Measurements from ENCODE around the gene SLC6A8.
"Not testable (repeated sequence)": the region's sequence is repeated elsewhere in the genome, so short reads cannot be mapped to it uniquely, and the experiment has no call there.

The SLC6A8 gene

DNA sequence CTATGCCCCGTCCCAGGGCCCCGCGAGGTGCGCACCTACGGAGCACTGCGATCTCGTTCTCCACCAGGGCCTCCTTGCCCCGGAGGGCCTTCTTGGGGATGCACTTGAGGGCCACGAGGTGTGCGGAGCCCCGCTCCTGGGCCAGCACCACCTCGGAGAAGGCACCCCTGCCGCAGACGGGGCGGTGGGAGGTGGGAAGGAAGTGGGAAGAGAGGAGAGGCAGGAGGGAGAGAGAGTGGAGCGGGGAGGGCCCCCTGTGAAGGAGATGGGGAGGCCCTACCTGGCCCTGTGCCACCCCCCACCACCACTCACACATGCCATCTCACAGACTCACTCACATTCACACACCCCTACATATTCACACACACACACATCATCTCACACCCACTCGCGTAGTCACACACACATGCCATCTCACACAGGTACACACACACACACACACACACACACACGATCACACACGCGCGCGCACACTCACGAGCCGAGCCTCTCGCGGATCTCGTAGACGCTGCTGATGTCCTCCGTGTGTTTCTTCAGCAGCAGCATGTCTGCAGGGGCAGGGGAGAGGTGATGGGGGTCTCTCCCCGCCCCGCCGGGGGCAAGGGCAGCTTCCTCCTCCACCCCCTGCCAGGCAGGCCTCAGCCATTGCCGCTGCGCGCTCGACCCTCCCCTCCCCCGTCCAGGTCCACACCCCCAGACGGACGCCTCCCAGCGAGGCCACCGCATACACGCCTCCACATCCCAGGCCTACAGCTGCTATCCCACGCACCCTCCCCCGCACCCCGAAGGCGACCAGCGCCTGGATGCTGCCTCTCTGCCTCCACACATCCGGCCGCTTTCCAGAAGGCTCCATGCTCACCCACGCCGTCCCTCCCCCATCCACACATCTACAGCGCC lies 14.9 kb upstream of the SLC6A8 start:
- no peak for DNase-seq

DNA sequence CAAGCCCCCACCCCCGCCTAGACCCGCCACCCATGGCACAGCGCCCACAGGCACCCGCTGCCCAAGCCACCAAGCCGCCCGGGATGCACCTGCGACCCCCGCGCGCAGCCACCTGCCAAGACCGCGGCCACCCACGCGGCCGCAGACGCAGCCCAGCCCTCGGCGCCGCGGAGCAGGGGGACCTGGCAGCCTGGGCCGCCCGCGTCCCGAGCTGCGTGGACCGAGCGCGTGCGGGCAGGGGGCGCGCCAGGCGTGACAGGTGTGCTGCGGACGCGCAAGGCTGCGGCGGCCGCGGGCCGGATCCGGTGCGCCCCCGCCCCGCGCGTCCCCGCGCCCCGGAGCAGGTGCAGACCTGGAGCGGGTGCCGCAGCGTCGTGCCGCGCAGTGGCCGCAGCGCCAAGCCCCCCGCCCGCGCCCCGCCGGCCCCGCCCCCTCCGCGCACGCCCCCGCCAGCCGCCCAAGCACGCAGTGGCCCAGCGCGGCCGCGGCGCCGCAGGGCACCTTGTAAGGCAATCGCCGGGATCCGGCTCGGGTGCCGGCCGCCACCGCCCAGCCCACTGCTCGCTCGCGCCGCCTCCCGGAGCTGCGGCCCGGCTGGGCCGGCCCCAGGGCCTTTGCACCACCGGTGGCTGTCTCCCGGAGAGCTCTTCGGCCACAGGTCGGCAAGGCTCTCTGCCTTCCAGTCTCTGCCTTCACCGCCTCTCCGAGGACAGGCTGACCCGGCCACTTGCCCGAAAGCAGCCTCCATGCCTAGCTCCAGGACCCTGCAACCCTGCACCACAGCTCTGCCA lies 14.1 kb upstream of the SLC6A8 start, which contains the start of gene PNCK:
Gene PNCK, minus strand, starts transcription at position 386 of the 791 bp plus-strand sequence. CDS start 737 bp downstream, outside the sequence.
- no peak for DNase-seq

DNA sequence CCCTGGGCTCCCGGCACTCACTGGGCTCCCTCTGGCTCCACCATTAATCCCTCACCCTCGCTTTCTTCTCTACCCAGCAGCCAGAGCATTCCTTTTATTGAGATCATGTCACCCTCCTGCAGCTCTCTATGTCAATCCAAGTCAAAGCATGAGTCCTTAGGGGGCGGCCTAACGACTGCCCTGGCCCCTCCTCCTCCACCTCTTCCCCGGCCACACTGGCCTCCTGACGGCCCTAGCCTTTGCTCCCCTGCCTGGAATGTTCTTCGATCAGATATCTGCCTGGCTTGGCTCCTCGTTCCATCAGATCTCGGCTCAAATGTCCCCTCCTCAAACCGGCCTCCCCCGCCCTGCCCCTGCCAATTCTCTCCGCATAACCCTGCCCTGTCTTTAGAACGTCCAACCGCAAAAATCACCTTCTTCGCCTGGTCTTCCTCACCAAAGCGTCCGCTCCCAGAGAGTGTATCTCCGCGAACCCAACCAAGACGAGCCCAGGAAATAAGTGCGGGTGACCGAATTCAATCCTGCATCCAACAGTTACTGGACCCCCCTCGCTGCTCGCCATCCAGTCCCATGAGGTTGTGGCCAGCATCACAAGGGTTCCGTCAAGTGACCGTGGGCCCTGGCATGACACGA lies 13.4 kb upstream of the SLC6A8 start:
- no peak for DNase-seq

DNA sequence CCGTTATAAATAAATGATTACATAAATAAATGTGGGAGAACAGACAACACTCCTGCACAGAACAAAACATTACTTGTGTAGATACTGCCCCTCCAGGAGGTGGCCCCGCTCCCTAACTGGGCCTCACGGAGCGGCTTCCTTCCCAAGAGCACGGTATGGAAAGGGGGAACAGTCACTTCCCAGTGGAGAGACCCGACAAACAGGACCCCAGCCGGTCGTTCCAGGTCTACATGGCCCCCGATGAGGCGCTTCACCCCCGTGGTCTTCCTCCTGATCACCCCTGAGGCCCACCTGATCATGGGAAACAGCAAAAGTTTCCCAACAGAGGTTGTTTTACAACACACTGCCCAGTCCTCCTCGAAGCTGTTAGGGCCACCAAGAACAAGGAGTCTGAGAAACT lies 6.6 kb upstream of the SLC6A8 start:
- no peak for DNase-seq

DNA sequence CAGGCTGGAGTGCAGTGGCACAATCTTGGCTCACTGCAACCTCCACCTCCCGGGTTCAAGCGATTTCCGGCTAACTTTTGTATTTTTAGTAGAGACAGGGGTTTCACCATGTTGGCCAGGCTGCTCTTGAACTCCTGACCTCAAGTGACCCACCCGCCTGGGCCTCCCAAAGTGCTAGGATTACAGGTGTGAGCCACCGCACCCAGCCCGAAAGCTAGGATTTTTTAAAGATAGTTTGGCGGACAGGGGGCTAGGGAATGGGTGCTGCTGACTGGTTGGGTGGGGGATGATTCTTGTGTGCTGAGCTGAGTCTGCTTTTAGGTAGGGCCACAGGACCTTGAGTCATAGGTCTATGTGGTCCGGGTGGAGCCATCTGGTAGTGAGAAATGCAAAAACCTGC lies 4.2 kb upstream of the SLC6A8 start:
- not testable (repeated sequence) for DNase-seq

DNA sequence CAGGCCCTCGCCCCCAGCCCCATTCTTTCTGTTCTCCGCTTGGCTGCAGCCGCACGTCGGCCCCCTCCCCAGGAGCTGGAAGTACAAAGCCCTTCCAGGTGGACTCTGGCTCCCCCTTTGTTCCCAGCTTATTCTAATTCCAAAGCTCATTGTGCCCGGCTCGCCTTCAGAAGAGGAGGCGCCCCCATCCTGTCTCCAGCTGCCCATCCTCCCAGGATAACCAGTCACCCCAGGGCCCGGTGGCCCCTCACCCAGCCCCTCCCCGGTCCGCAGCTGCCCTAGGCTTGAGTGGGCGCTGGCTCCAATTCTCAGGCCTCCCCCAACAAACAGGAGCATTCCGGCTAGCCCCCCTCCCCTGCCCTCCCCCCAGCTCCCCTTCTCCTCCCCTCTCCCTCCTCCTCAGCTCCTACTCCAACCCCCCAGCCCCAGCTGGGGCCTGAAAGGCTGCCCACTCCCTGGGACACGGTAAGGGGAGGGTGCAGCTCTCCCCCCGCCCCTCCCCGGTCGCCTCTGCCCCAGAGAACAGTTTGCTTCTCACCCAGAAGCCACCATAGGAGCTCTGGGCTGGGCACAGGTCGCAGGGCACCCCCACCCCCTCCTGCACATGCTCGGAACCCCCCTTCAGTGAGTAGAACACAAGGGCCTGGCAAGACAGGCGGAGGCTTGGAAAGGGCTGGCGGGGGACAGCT lies 3.1 kb upstream of the SLC6A8 start:
- no peak for DNase-seq

DNA sequence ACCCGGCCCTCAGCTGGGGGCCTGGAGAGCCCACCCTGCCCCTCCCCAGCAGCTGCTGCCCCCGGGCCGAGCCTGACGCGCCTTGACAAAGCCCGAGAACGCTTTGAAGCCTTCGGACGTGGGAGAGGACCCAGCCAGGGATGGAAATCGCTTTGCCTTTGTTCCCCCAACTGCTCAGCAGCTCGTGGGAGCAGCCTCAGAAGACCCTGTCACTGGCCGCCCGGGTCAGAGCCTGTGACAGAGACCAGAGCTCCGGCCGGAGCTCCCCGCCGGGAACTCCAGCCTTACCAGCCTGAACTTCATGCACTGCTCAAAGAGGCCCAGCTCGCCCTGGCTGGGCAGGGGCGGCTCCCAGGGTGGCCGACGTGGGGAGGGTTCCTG lies 2.6 kb upstream of the SLC6A8 start:
- DNase-seq: no peak

DNA sequence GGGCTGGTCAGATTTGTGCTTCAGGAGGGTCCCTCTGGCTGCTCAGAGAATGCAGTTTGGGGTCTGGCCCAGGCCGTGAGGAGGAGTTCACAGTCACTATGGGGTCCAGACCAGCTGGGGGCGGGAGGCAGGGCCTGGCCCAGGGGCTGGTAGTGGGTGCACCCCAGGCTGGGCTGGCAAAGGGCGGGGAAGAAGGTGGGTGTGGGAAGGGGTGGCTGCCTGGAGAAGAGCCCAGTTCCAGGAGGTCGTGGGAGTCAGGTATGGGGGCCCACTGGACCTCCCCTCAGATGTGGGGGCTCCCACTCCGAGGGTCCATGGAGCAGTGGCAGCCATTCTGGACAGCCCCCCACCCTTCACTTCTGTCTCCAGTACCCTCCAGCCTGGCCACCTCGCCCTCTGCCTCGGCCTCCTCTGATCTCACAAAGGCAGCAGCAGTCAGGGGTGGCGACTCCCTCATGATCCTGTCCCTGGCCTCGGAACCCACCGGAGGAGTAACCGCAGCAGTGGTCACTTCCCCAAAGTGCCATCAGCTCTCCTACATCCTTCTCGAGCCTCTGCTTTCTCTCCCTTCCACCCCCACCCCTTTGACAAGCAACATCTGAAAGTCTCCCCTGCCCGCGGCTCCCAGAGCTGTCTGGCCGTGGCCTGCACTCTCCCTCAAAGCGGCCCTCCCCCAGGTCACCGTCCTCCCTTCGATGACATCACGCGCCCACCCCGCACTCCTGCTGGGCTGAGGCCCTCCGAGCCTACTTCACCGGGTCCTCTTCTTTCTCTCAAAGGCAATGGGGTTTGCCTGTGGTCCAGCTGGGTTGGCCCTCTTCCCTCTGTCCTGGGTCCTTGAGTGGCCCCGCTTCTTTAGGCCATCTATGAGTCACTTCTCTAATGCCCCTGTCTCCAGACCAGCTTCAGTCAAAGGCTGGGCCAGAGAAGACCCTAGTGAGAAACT lies 1.7 kb upstream of the SLC6A8 start:
- no peak for DNase-seq

DNA sequence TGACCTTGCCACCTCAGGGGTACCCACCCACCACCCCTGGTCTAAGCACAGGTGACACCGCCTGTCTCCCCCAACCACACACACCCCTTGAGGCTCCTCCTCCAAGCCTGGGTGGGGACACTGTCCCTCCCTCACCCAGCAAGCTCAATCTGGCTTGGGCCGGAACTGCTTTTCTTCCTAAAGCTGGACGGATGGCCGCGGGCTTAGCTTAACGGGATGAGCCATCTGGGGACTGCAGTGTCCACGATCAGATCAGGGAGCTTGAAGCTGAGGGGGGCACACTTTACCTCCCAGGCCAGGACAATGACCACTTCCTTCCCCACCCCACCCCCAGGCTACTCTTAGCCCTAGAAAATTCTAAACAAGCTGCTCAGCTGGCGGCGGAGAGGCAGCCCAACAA lies 1.0 kb upstream of the SLC6A8 start:
- no peak for DNase-seq

DNA sequence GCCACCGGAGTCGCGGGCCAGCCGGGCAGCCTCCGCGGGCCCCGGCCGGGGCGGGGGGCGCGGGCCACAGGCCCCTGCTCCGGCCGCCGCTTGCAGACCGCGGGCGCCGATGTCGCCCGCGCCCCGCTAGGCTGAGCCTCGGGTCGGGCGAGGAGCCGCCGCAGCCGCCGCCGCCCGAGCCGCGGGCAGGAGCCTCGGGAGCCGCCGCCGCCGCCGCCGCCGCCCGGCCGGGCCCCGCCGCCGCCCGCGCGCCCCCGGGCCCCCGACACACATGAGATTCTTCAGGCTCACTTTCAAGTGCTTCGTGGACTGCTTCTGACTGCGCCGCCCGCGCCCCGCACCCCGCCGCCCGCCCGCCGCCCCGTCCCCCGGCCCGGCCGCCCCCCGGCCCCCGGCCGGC lies 345 bp downstream of the SLC6A8 start:
- no peak for DNase-seq

DNA sequence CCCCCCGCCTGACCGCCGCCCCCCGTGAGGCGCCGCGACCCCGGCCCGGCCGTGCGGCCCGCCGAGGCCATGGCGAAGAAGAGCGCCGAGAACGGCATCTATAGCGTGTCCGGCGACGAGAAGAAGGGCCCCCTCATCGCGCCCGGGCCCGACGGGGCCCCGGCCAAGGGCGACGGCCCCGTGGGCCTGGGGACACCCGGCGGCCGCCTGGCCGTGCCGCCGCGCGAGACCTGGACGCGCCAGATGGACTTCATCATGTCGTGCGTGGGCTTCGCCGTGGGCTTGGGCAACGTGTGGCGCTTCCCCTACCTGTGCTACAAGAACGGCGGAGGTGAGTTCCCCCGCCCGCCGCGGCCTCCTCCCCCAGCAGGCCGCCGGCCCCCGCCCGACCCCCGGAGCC lies 780 bp downstream of the SLC6A8 start:
- DNase-seq: no peak

DNA sequence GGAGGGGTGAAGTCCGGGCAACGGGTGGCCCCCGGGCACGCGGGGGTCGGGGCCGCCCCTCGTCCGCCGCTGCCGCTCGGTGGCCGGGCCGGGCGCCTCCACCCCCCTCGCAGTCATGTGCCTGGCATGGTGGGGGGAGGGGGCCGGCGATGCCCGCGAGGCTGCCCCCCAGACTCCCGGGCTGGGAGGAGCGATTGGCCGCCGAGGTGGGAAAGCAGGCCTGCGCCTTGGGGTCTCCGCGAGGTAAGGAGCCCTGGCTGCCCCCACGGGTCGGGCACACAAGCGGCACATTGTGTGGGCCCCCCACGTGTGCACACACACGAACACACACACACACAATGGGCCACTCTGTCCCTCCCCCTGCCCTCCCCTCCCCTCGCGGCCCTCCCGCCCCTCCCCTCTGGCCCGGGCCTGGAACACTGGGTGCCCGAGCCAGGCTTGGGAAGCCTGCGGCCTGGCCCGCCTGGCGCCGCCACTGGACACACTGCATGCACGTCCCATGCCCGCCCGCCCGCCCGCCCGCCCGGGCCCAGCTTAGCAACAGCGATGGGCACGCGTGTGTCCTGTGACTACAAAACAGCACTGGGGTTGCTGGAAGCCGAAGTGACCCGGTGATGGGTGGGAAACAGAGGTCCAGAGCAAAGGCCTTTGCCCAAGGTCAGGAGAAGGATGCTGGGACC lies 1.3 kb downstream of the SLC6A8 start:
- DNase-seq: no peak

DNA sequence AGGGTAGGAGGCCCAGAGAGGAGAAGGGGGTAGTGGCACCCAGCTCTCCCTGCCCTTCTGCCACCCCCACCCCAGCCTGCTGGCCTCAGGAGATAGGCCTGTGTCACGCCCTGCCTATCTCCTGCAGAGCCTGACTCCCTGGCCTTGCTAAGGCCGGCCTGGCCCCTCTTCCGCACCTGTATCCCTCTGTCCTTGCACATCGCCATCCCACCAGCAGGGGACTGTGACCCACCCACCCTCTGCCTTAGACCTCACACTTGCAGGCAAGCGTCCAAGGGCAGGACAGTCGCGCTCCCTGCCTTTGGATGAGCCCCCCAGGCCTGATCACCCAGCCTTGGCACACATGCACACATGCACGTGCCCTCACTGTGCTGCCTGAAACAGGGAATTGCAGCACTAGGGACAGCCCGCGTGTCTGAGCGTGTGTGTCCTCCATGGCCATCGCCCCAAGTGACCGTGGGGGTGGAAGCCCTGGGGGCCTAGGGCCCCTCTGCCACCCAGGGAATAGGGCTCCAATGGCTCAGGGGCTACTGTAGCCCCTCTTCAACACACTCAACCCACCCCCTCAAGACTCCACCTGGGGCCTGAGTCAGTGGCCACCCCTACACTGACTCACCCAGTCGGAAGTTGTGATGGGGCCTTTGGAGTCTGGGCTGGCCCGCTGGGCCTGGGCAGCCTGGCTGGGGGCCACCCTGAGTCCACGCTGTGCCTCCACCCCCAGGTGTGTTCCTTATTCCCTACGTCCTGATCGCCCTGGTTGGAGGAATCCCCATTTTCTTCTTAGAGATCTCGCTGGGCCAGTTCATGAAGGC lies 2.1 kb downstream of the SLC6A8 start:
- DNase-seq: no peak

DNA sequence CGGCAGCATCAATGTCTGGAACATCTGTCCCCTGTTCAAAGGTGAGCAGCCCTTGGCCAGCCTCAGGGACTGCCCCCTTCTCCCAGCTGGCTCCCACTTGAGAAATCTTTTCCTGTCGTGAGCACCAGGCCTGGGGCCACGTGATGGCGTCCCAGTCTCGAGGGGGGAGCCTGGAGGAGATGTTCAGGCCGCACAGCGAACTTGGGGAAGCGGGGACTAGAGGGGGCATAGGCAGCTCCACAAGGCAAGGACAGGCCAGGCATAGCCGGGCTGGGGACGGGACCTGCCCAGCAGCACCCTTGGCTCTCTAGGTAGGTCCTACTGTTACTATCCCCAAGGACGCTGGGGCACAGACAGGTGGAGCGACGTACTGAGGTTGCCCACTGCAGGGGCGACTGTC lies 2.7 kb downstream of the SLC6A8 start:
- no peak for DNase-seq

DNA sequence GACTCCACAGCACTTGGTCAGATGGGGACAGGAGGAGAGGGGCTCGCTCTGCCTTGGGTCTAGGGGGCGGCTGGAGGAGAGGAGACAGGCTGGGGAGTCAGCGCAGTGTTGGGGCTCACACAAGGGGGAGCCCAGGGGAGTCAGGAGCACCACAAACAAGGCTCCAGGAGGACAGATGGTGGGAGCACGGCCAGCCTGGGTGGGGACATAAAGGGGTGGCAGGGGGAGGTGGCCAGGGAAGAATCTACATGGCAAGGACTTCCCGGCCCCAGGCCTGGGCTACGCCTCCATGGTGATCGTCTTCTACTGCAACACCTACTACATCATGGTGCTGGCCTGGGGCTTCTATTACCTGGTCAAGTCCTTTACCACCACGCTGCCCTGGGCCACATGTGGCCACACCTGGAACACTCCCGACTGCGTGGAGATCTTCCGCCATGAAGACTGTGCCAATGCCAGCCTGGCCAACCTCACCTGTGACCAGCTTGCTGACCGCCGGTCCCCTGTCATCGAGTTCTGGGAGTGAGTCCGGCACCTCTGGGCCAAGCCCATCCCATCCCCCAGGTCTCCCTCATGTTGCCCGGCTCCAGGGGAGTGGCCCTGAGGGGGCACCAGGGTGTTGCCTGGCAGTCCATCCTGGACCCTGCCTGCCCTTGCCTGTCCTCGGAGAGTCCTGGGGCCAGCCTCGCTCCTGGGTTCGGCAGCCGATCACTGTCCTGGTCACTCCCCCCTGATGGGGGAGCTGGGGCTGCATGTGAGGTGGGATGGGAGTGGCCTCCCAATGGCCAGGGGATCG lies 3.5 kb downstream of the SLC6A8 start:
- not testable (repeated sequence) for DNase-seq

DNA sequence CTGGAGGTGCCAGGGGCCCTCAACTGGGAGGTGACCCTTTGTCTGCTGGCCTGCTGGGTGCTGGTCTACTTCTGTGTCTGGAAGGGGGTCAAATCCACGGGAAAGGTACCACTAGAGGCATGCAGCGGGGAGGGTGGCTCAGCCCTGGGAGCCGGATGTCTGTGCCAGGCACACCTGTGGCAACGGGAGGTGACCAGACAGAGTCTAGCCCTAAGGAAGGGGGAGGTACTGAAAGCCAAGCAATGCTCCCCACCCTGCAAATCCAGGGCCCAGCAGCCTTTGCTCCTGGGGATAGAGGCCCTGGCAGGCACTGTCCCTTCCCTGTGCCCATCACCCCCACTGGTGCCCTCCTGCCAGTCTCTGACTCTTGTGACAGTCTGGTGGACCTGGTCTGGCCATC lies 4.3 kb downstream of the SLC6A8 start:
- DNase-seq: no peak

DNA sequence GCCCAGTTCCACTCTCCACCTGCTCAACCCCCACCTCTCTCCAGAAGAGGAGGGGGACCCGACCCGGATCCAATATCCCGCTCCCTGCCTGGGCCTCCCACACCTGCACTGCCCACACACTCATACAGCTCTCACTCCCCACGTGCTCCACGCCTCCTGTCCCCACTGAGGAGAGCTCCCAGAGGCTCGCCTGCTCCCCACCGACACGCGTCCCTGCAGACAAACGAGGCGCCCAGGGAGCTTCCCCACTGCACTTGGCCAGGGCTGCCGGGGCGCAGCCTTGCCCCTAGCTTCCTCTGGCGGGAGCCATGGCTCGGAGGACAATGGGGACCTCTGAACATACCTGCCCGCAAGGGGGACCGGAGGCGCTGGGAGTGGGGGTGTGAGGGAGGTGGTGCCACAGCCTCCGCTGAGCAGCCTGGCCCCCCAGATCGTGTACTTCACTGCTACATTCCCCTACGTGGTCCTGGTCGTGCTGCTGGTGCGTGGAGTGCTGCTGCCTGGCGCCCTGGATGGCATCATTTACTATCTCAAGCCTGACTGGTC lies 5.0 kb downstream of the SLC6A8 start:
- DNase-seq: no peak

DNA sequence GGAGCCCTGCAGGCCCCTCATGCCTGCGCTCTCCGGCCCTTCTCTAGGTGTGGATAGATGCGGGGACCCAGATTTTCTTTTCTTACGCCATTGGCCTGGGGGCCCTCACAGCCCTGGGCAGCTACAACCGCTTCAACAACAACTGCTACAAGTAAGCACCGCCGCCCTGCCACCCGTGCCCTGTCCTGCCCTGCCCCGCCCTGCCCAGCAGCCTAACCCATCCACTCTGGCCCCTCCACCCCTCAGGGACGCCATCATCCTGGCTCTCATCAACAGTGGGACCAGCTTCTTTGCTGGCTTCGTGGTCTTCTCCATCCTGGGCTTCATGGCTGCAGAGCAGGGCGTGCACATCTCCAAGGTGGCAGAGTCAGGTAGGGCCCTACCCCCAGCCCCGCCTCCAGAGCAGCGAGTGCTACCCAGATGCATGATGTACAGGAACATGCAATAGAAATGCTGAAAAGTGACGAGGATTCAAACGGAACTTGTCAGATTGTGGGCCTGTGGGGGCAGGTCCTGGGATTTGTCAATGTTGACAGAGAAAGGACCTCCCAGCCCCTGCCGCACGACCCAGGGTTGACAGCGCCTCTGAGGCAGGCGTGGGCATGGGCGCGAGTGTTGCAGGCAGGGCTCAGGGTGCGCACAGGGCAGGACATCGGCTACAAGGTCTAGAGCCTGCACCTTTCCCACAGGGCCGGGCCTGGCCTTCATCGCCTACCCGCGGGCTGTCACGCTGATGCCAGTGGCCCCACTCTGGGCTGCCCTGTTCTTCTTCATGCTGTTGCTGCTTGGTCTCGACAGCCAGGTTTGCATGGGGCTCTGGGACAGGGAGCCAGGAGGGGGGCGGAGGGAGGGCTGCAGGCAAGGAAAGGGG lies 5.7 kb downstream of the SLC6A8 start:
- no peak for DNase-seq
